Measurements from ENCODE around the gene ZFP3.
"Not testable (repeated sequence)": the region's sequence is repeated elsewhere in the genome, so short reads cannot be mapped to it uniquely, and the experiment has no call there.

ZFP3 gene

GRCh38 chr17:5124896-5125295, 46.6 kb downstream of the ZFP3 start:
- not testable (repeated sequence) for DNase-seq (ENCODE audit: low spot score)

- DNase-seq (ENCODE audit: low spot score) = no peak
Observed at GRCh38 chr17:5126719-5127488, 48.6 kb downstream of the ZFP3 start.

GRCh38 chr17:5127910-5128309, 49.6 kb downstream of the ZFP3 start:
- DNase-seq (ENCODE audit: low spot score) = no peak

GRCh38 chr17:5128387-5128786, 50.1 kb downstream of the ZFP3 start:
- not testable (repeated sequence) for DNase-seq (ENCODE audit: low spot score)

- no peak for DNase-seq (ENCODE audit: low spot score)
Observed at GRCh38 chr17:5128905-5129535, 50.8 kb downstream of the ZFP3 start.

- DNase-seq (ENCODE audit: low spot score) = not testable (repeated sequence)
Observed at GRCh38 chr17:5129770-5130169, 51.5 kb downstream of the ZFP3 start.

- not testable (repeated sequence) for DNase-seq (ENCODE audit: low spot score)
Observed at GRCh38 chr17:5130261-5130660, 52.0 kb downstream of the ZFP3 start.

- DNase-seq (ENCODE audit: low spot score) = not testable (repeated sequence)
Observed at GRCh38 chr17:5130687-5131086, 52.4 kb downstream of the ZFP3 start.

- DNase-seq (ENCODE audit: low spot score) = no peak
Observed at GRCh38 chr17:5131146-5131715, 53.0 kb downstream of the ZFP3 start.

GRCh38 chr17:5131799-5132502, 53.7 kb downstream of the ZFP3 start:
- not testable (repeated sequence) for DNase-seq (ENCODE audit: low spot score)

GRCh38 chr17:5132503-5133225, 54.4 kb downstream of the ZFP3 start:
- not testable (repeated sequence) for DNase-seq (ENCODE audit: low spot score)

- no peak for DNase-seq (ENCODE audit: low spot score)
Observed at GRCh38 chr17:5133311-5133710, 55.0 kb downstream of the ZFP3 start.

- not testable (repeated sequence) for DNase-seq (ENCODE audit: low spot score)
Observed at GRCh38 chr17:5133961-5134360, 55.7 kb downstream of the ZFP3 start.

GRCh38 chr17:5134571-5134970, 56.3 kb downstream of the ZFP3 start:
- not testable (repeated sequence) for DNase-seq (ENCODE audit: low spot score)

- DNase-seq (ENCODE audit: low spot score) = not testable (repeated sequence)
Observed at GRCh38 chr17:5135131-5135712, 57.0 kb downstream of the ZFP3 start.

- DNase-seq (ENCODE audit: low spot score) = no peak
Observed at GRCh38 chr17:5135726-5136579, 57.7 kb downstream of the ZFP3 start.

- not testable (repeated sequence) for DNase-seq (ENCODE audit: low spot score)
Observed at GRCh38 chr17:5136580-5137412, 58.5 kb downstream of the ZFP3 start.

GRCh38 chr17:5137511-5138197, 59.4 kb downstream of the ZFP3 start:
- not testable (repeated sequence) for DNase-seq (ENCODE audit: low spot score)

GRCh38 chr17:5138198-5138544, 59.9 kb downstream of the ZFP3 start:
- not testable (repeated sequence) for DNase-seq (ENCODE audit: low spot score)
